HepG2 (cell line): ENCODE data around the gene INAFM1. TPM values are rescaled to one million over a fixed set of nuclear protein-coding genes. Genes with fewer than 3 reads are reported as not detected.

Experiments
- BORCS8-MEF2B ChIP-seq: sonication (generic); formaldehyde crosslinking; IDR thresholded peaks from 2 replicates; pipeline ENCODE4 v1.8.0; 2022; ENCODE audit warnings: mild to moderate bottlenecking, missing genetic modification reagents
- CREBL2 ChIP-seq: sonication (generic); formaldehyde crosslinking; IDR thresholded peaks from 2 replicates; pipeline ENCODE4 v1.8.1; 2023; ENCODE audit warnings: missing genetic modification reagents, mild to moderate bottlenecking, borderline replicate concordance
- KDM3A ChIP-seq: IDR thresholded peaks from 2 replicates; pipeline ENCODE4 v1.6.1; 2018; ENCODE audit warnings: low read depth, missing compliant biosample characterization
- NFE2 ChIP-seq: sonication (generic); formaldehyde crosslinking; IDR thresholded peaks from 2 replicates; pipeline ENCODE4 v1.4.0; 2020; ENCODE audit warnings: missing genetic modification reagents
- NFRKB ChIP-seq: fragments of 450-650 bp; IDR thresholded peaks from 2 replicates; pipeline ENCODE4 v1.6.1; 2017
- NPAS2 ChIP-seq: sonication (generic); formaldehyde crosslinking; IDR thresholded peaks from 2 replicates; pipeline ENCODE4 v1.8.0; 2022; ENCODE audit warnings: mild to moderate bottlenecking, missing genetic modification reagents, borderline replicate concordance
- TP53 ChIP-seq: sonication (generic); formaldehyde crosslinking; conservative IDR thresholded peaks from 2 replicates; pipeline ENCODE4 v1.4.0; 2020; ENCODE audit warnings: missing genetic modification reagents
- ZHX2 ChIP-seq, 2 experiments: sonication (generic) in 1 of 2; formaldehyde crosslinking in 1 of 2; IDR thresholded peaks; 2 replicates each; pipeline versions ENCODE4 v1.6.1 to v1.9.0; 2014 to 2022; ENCODE audit warnings: antibody characterized with exemption in 1 of 2, borderline replicate concordance in 1 of 2, inconsistent platforms in 1 of 2, low read depth in 1 of 2, missing genetic modification reagents in 1 of 2
- ZNF232 ChIP-seq: sonication (generic); formaldehyde crosslinking; IDR thresholded peaks from 2 replicates; pipeline ENCODE4 v1.4.0; 2020; ENCODE audit warnings: missing genetic modification reagents, borderline replicate concordance
- ZNF354B ChIP-seq: sonication (generic); formaldehyde crosslinking; IDR thresholded peaks from 2 replicates; pipeline ENCODE4 v1.8.0; 2022; ENCODE audit warnings: mild to moderate bottlenecking, missing genetic modification reagents
- ZNF382 ChIP-seq: sonication (generic); formaldehyde crosslinking; IDR thresholded peaks from 2 replicates; pipeline ENCODE4 v1.5.0; 2020; ENCODE audit warnings: missing genetic modification reagents, mild to moderate bottlenecking, borderline replicate concordance
- ZNF670 ChIP-seq: sonication (generic); formaldehyde crosslinking; IDR thresholded peaks from 2 replicates; pipeline ENCODE4 v1.8.0; 2022; ENCODE audit warnings: mild to moderate bottlenecking, missing genetic modification reagents, borderline replicate concordance
- polyA plus RNA-seq, 8 experiments: library from polyadenylated mRNA; depleted of rRNA in 3 of 8; stranded (reverse) in 7 of 8; unstranded in 1 of 8; fragments of >200 nt; fragmentation: Illumina TruSeq in 4 of 8; extraction: Trizol in 4 of 8; gene quantifications; 2 replicates each; pipeline versions ENCODE4 v1.2.1 to v1.2.3, GENCODE V29; 2011 to 2016; ENCODE audit warnings: low read depth in 4 of 8, missing spikeins in 1 of 8, mixed read lengths in 1 of 8; ENCODE audit not compliant: insufficient read depth in 1 of 8
- total RNA-seq, 5 experiments: library from RNA; depleted of rRNA; stranded (reverse); fragments of >200 nt; fragmentation: Illumina TruSeq; extraction: Trizol; gene quantifications; 2 replicates each; pipeline ENCODE4 v1.2.3, GENCODE V29; 2016; ENCODE audit warnings: low read depth in 1 of 5
- TF ChIP-seq, protein P1 (sequence below): sonication (generic); formaldehyde crosslinking; conservative IDR thresholded peaks from 2 replicates; pipeline ENCODE4 v1.4.0; 2020; ENCODE audit warnings: missing genetic modification reagents
- TF ChIP-seq, protein P2 (sequence below): sonication (generic); formaldehyde crosslinking; IDR thresholded peaks from 2 replicates; pipeline ENCODE4 v1.5.0; 2020; ENCODE audit warnings: missing genetic modification reagents
- TF ChIP-seq, protein P3 (sequence below): sonication (generic); formaldehyde crosslinking; IDR thresholded peaks from 2 replicates; pipeline ENCODE4; 2020; ENCODE audit warnings: missing genetic modification reagents, mild to moderate bottlenecking, borderline replicate concordance

INAFM1 gene
- total and polyA plus RNA-seq, 2 of the 13 experiments (the other 11 are each of a cell fraction or from before 2014, with no cell fraction given), result 0.88 to 1.9 TPM

- TF ChIP-seq, protein P1, sequence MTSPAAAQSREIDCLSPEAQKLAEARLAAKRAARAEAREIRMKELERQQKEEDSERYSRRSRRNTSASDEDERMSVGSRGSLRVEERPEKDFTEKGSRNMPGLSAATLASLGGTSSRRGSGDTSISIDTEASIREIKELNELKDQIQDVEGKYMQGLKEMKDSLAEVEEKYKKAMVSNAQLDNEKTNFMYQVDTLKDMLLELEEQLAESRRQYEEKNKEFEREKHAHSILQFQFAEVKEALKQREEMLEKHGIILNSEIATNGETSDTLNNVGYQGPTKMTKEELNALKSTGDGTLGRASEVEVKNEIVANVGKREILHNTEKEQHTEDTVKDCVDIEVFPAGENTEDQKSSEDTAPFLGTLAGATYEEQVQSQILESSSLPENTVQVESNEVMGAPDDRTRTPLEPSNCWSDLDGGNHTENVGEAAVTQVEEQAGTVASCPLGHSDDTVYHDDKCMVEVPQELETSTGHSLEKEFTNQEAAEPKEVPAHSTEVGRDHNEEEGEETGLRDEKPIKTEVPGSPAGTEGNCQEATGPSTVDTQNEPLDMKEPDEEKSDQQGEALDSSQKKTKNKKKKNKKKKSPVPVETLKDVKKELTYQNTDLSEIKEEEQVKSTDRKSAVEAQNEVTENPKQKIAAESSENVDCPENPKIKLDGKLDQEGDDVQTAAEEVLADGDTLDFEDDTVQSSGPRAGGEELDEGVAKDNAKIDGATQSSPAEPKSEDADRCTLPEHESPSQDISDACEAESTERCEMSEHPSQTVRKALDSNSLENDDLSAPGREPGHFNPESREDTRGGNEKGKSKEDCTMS (CRISPR knock-in tag), result no peak
- TF ChIP-seq NPAS2 (CRISPR knock-in tag) (no peak), ZNF232 (CRISPR knock-in tag) (no peak), BORCS8-MEF2B (no peak), CREBL2 (CRISPR knock-in tag) (no peak), TP53 (CRISPR knock-in tag) (peak; percentile 68; the same call in 1 of the 2 replicates), KDM3A (no peak), NFRKB (no peak), ZNF354B (CRISPR knock-in tag) (no peak), ZNF670 (no peak), ZNF382 (CRISPR knock-in tag) (no peak), NFE2 (no peak), ZHX2 (IDR thresholded peaks at IDR 0.05; ENCODE audit: low read depth) (no peak), ZHX2 (CRISPR knock-in tag; IDR thresholded peaks at IDR 0.05; ENCODE audit: borderline replicate concordance) (no peak)
- TF ChIP-seq, protein P2, sequence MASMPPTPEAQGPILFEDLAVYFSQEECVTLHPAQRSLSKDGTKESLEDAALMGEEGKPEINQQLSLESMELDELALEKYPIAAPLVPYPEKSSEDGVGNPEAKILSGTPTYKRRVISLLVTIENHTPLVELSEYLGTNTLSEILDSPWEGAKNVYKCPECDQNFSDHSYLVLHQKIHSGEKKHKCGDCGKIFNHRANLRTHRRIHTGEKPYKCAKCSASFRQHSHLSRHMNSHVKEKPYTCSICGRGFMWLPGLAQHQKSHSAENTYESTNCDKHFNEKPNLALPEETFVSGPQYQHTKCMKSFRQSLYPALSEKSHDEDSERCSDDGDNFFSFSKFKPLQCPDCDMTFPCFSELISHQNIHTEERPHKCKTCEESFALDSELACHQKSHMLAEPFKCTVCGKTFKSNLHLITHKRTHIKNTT (CRISPR knock-in tag), result no peak
- TF ChIP-seq, protein P3, sequence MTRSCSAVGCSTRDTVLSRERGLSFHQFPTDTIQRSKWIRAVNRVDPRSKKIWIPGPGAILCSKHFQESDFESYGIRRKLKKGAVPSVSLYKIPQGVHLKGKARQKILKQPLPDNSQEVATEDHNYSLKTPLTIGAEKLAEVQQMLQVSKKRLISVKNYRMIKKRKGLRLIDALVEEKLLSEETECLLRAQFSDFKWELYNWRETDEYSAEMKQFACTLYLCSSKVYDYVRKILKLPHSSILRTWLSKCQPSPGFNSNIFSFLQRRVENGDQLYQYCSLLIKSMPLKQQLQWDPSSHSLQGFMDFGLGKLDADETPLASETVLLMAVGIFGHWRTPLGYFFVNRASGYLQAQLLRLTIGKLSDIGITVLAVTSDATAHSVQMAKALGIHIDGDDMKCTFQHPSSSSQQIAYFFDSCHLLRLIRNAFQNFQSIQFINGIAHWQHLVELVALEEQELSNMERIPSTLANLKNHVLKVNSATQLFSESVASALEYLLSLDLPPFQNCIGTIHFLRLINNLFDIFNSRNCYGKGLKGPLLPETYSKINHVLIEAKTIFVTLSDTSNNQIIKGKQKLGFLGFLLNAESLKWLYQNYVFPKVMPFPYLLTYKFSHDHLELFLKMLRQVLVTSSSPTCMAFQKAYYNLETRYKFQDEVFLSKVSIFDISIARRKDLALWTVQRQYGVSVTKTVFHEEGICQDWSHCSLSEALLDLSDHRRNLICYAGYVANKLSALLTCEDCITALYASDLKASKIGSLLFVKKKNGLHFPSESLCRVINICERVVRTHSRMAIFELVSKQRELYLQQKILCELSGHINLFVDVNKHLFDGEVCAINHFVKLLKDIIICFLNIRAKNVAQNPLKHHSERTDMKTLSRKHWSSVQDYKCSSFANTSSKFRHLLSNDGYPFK (CRISPR knock-in tag), result no peak
Observed at GRCh38 chr19:47230054-47230920, 44.4 kb upstream of the INAFM1 start (continued).
